Activated CD4-positive, alpha-beta T cell treated with anti-CD3 and anti-CD28 coated beads, Interleukin-2, amount 10 ng/mL, durations not matched to agents 7 days and 5 days (primary cell): ENCODE data around the gene LSAMP. TPM values are rescaled to one million over a fixed set of nuclear protein-coding genes. Genes with fewer than 3 reads are reported as not detected.

Experiments
- CTCF ChIA-PET: fragments of 350-600 bp; sonication (Branson Sonifier 250); formaldehyde crosslinking; loops from one replicate; lab custom pipeline; 2021; ENCODE audit warnings: antibody characterized with exemption; lab: Charles Lee
- POLR2A ChIA-PET: fragments of 350-600 bp; sonication (Branson Sonifier 250); formaldehyde crosslinking; loops from one replicate; lab custom pipeline; 2021; ENCODE audit warnings: antibody characterized with exemption; lab: Charles Lee
- DNase-seq: peaks from one replicate; pipeline ENCODE4 v3.0.0-alpha.2; 2020
- H3K27ac Mint-ChIP-seq: one replicate; pipeline ENCODE4 v1.8.0; 2021; ENCODE audit warnings: mild to moderate bottlenecking, moderate library complexity, mixed read lengths
- H3K27me3 Mint-ChIP-seq: one replicate; pipeline ENCODE4 v1.8.0; 2021; ENCODE audit warnings: mixed read lengths
- H3K36me3 Mint-ChIP-seq: one replicate; pipeline ENCODE4 v1.8.0; 2021; ENCODE audit warnings: low read depth, mixed read lengths
- H3K4me1 Mint-ChIP-seq: one replicate; pipeline ENCODE4 v1.8.0; 2021; ENCODE audit warnings: mixed read lengths
- H3K4me3 Mint-ChIP-seq: one replicate; pipeline ENCODE4 v1.8.0; 2021; ENCODE audit warnings: mild to moderate bottlenecking, moderate library complexity, mixed read lengths
- H3K9me3 Mint-ChIP-seq: one replicate; pipeline ENCODE4 v1.8.0; 2021; ENCODE audit warnings: mixed read lengths
- total RNA-seq, 2 experiments: library from RNA; stranded (reverse); gene quantifications; one replicate each; pipeline ENCODE4 v1.2.3, GENCODE V29; 2021

LSAMP gene
- total RNA-seq, 2 experiments from 2014 or later = not detected

GRCh38 chr3:116176974-116177555, 268.2 kb downstream of the LSAMP start:
- Mint-ChIP-seq H3K36me3 (no peaks in the 10 kb centered on the region), H3K4me3 (no peak overlapping the region), H3K27ac (no peak overlapping the region), H3K4me1 (no peaks in the 10 kb centered on the region), H3K27me3 (no peaks in the 10 kb centered on the region), H3K9me3 (no peaks in the 10 kb centered on the region)
- ChIA-PET CTCF (no interaction called here), POLR2A (no interaction called here)
- DNase-seq = no peak

- Mint-ChIP-seq H3K4me1 (no peaks in the 10 kb centered on the region), H3K27me3 (no peaks in the 10 kb centered on the region), H3K36me3 (no peaks in the 10 kb centered on the region), H3K4me3 (no peak overlapping the region), H3K27ac (no peak overlapping the region), H3K9me3 (no peaks in the 10 kb centered on the region)
- POLR2A ChIA-PET = no interaction called here
- CTCF ChIA-PET = no interaction called here
- no peak for DNase-seq
These were observed 279.2 kb downstream of the LSAMP start for GRCh38 chr3:116166121-116166520.

GRCh38 chr3:116165641-116166040, 279.6 kb downstream of the LSAMP start:
- no peaks in the 10 kb centered on the region for H3K4me1 Mint-ChIP-seq
- no peak overlapping the region for H3K4me3 Mint-ChIP-seq
- H3K27ac Mint-ChIP-seq = no peak overlapping the region
- no peaks in the 10 kb centered on the region for H3K27me3 Mint-ChIP-seq
- ChIA-PET POLR2A (no interaction called here), CTCF (no interaction called here)
- no peaks in the 10 kb centered on the region for H3K36me3 Mint-ChIP-seq
- no peak for DNase-seq
- H3K9me3 Mint-ChIP-seq = no peaks in the 10 kb centered on the region

GRCh38 chr3:116165135-116165534, 280.2 kb downstream of the LSAMP start:
- Mint-ChIP-seq H3K27me3 (no peaks in the 10 kb centered on the region), H3K4me3 (no peak overlapping the region), H3K36me3 (no peaks in the 10 kb centered on the region), H3K4me1 (no peaks in the 10 kb centered on the region), H3K9me3 (no peaks in the 10 kb centered on the region), H3K27ac (no peak overlapping the region)
- DNase-seq = no peak
- CTCF ChIA-PET = no interaction called here
- POLR2A ChIA-PET = no interaction called here

- CTCF ChIA-PET = no interaction called here
- POLR2A ChIA-PET = no interaction called here
These were observed 281.2 kb downstream of the LSAMP start for GRCh38 chr3:116164039-116164438.

GRCh38 chr3:116161575-116162525, 283.4 kb downstream of the LSAMP start:
- no peaks in the 10 kb centered on the region for H3K9me3 Mint-ChIP-seq
- CTCF ChIA-PET = interaction anchor here (0.5 kb wide), 1 partner anchor 1108 kb away, joined by 3 read pairs; no protein-coding TSS in a partner anchor
- DNase-seq = no peak
- H3K27me3 Mint-ChIP-seq = no peaks in the 10 kb centered on the region
- H3K27ac Mint-ChIP-seq = no peak overlapping the region
- no peaks in the 10 kb centered on the region for H3K36me3 Mint-ChIP-seq
- POLR2A ChIA-PET = no interaction called here
- no peaks in the 10 kb centered on the region for H3K4me1 Mint-ChIP-seq
- H3K4me3 Mint-ChIP-seq = no peak overlapping the region

More at GRCh38 chr3:116164039-116164438, 281.2 kb downstream of the LSAMP start:
- no peak for DNase-seq
- no peaks in the 10 kb centered on the region for H3K9me3 Mint-ChIP-seq
- no peak overlapping the region for H3K4me3 Mint-ChIP-seq
- H3K4me1 Mint-ChIP-seq = no peaks in the 10 kb centered on the region
- H3K36me3 Mint-ChIP-seq = no peaks in the 10 kb centered on the region
- no peak overlapping the region for H3K27ac Mint-ChIP-seq
- H3K27me3 Mint-ChIP-seq = no peaks in the 10 kb centered on the region

GRCh38 chr3:116160594-116160993, 284.7 kb downstream of the LSAMP start:
- Mint-ChIP-seq H3K27ac (no peak overlapping the region), H3K36me3 (no peaks in the 10 kb centered on the region), H3K4me3 (no peak overlapping the region), H3K27me3 (no peaks in the 10 kb centered on the region), H3K9me3 (no peaks in the 10 kb centered on the region), H3K4me1 (no peaks in the 10 kb centered on the region)
- ChIA-PET POLR2A (no interaction called here), CTCF (no interaction called here)
- DNase-seq = no peak

- Mint-ChIP-seq H3K4me3 (no peak overlapping the region), H3K27ac (no peak overlapping the region), H3K4me1 (no peaks in the 10 kb centered on the region), H3K36me3 (no peaks in the 10 kb centered on the region), H3K9me3 (no peaks in the 10 kb centered on the region), H3K27me3 (no peaks in the 10 kb centered on the region)
- no peak for DNase-seq
- CTCF ChIA-PET = no interaction called here
- POLR2A ChIA-PET = no interaction called here
These were observed 289.4 kb downstream of the LSAMP start for GRCh38 chr3:116155841-116156240.

GRCh38 chr3:116154389-116154788, 290.9 kb downstream of the LSAMP start:
- no peaks in the 10 kb centered on the region for H3K4me1 Mint-ChIP-seq
- H3K9me3 Mint-ChIP-seq = no peaks in the 10 kb centered on the region
- H3K27ac Mint-ChIP-seq = no peak overlapping the region
- no peaks in the 10 kb centered on the region for H3K36me3 Mint-ChIP-seq
- ChIA-PET CTCF (no interaction called here), POLR2A (no interaction called here)
- H3K27me3 Mint-ChIP-seq = no peaks in the 10 kb centered on the region
- no peak for DNase-seq
- no peak overlapping the region for H3K4me3 Mint-ChIP-seq

- H3K4me1 Mint-ChIP-seq = no peaks in the 10 kb centered on the region
- ChIA-PET POLR2A (no interaction called here), CTCF (interaction anchor here (0.9 kb wide), 1 partner anchor 14 kb away, joined by 3 read pairs; no protein-coding TSS in a partner anchor)
- no peaks in the 10 kb centered on the region for H3K36me3 Mint-ChIP-seq
- no peaks in the 10 kb centered on the region for H3K27me3 Mint-ChIP-seq
- H3K27ac Mint-ChIP-seq = no peak overlapping the region
- no peak overlapping the region for H3K4me3 Mint-ChIP-seq
- DNase-seq = no peak
- H3K9me3 Mint-ChIP-seq = no peaks in the 10 kb centered on the region
These were observed 292.1 kb downstream of the LSAMP start for GRCh38 chr3:116153174-116153573.

GRCh38 chr3:116150655-116151167, 294.6 kb downstream of the LSAMP start:
- Mint-ChIP-seq H3K27me3 (no peaks in the 10 kb centered on the region), H3K4me3 (no peak overlapping the region), H3K36me3 (no peaks in the 10 kb centered on the region), H3K9me3 (peaks cover 8% of the 10 kb centered on the region), H3K27ac (no peak overlapping the region), H3K4me1 (no peaks in the 10 kb centered on the region)
- POLR2A ChIA-PET = no interaction called here
- CTCF ChIA-PET = no interaction called here
- no peak for DNase-seq

- Mint-ChIP-seq H3K9me3 (peaks cover 8% of the 10 kb centered on the region), H3K27me3 (no peaks in the 10 kb centered on the region), H3K4me1 (no peaks in the 10 kb centered on the region), H3K27ac (no peak overlapping the region), H3K4me3 (no peak overlapping the region), H3K36me3 (no peaks in the 10 kb centered on the region)
- ChIA-PET CTCF (no interaction called here), POLR2A (no interaction called here)
- DNase-seq = no peak
These were observed 296.1 kb downstream of the LSAMP start for GRCh38 chr3:116148881-116149851.
